Bronchial epithelial cell (primary cell): ENCODE measurements around the gene ARF6. TPM values are rescaled to one million over a fixed set of nuclear protein-coding genes. Genes with fewer than 3 reads are reported as not detected.
A peak's percentile ranks its signal among the peaks of the same experiment; 100 is the strongest.

Experiments
- DNase-seq: peaks from one replicate; pipeline ENCODE4 v3.0.0-alpha.2; 2010; ENCODE audit warnings: low read depth
- FAIRE-seq: peaks from 2 replicates; lab custom pipeline; 2011; peaks lifted over from hg19 to GRCh38; lab: Jason Lieb, UNC
- H3K27me3 ChIP-seq: 2 replicates; pipeline ENCODE4 v1.5.1; 2011; ENCODE audit warnings: low read length; ENCODE audit not compliant: control insufficient read depth, insufficient read depth
- H3K36me3 ChIP-seq: 2 replicates; pipeline ENCODE4 v1.5.1; 2011; ENCODE audit warnings: low read length; ENCODE audit not compliant: control insufficient read depth, insufficient read depth
- H3K4me3 ChIP-seq: 2 replicates; pipeline ENCODE4 v1.5.1; 2011; ENCODE audit warnings: mild to moderate bottlenecking, low read depth, low read length, control low read depth
- CTCF ChIP-seq: IDR thresholded peaks from 2 replicates; pipeline ENCODE4 v1.5.1; 2011; ENCODE audit warnings: mild to moderate bottlenecking, moderate library complexity, low read length, control low read depth, inconsistent platforms; ENCODE audit not compliant: insufficient read depth, severe bottlenecking
- total RNA-seq: library from RNA; depleted of rRNA; stranded (reverse); fragments of >200 nt; gene quantifications from 2 replicates; pipeline ENCODE4 v1.2.1, GENCODE V29; 2014

The ARF6 gene
- total RNA-seq, 1 donor from 2014 or later, result 83.2 TPM

GRCh38 chr14:49940808-49941421 is 48.0 kb downstream of the ARF6 start:
- DNase-seq (peak; percentile 60), FAIRE-seq (no peak)

GRCh38 chr14:49942090-49942489 is 49.2 kb downstream of the ARF6 start:
- TF ChIP-seq CTCF, result no peak
- FAIRE-seq (no peak), DNase-seq (no peak)
- H3K36me3 ChIP-seq, result no peaks in the 10 kb centered on the region
- H3K4me3 ChIP-seq, result no peak overlapping the region
- H3K27me3 ChIP-seq, result no peaks in the 10 kb centered on the region

More at GRCh38 chr14:49940808-49941421, 48.0 kb downstream of the ARF6 start:
- no peaks in the 10 kb centered on the region for H3K27me3 ChIP-seq
- TF ChIP-seq CTCF, result no peak
- no peak overlapping the region for H3K4me3 ChIP-seq
- no peaks in the 10 kb centered on the region for H3K36me3 ChIP-seq

- no peak for FAIRE-seq
- no peak for DNase-seq
- no peak for TF ChIP-seq CTCF
- no peaks in the 10 kb centered on the region for H3K36me3 ChIP-seq
- no peak overlapping the region for H3K4me3 ChIP-seq
- H3K27me3 ChIP-seq, result no peaks in the 10 kb centered on the region
Observed at GRCh38 chr14:49944501-49944900, 51.6 kb downstream of the ARF6 start.

GRCh38 chr14:49945448-49946319 is 52.8 kb downstream of the ARF6 start:
- no peak for TF ChIP-seq CTCF
- Histone ChIP-seq H3K4me3 (no peak overlapping the region), H3K27me3 (no peaks in the 10 kb centered on the region), H3K36me3 (no peaks in the 10 kb centered on the region)
- DNase-seq, result no peak
- no peak for FAIRE-seq

Other genes with a start within 250 kb of the ARF6 start
- 1.8 and 2.2 TPM in 2 replicates for gene POLE2, start 204.9 kb upstream of the ARF6 start, total RNA-seq
- 0.90 and 1.1 TPM in 2 replicates for gene KLHDC1, start 200.0 kb upstream of the ARF6 start, total RNA-seq
- 57.6 and 72.7 TPM in 2 replicates for gene KLHDC2, start 124.9 kb upstream of the ARF6 start, total RNA-seq
- 30.3 and 45.8 TPM in 2 replicates for gene NEMF, start 40.3 kb upstream of the ARF6 start, total RNA-seq
- gene VCPKMT, start 223.5 kb downstream of the ARF6 start, total RNA-seq, result 5.3 and 5.4 TPM in 2 replicates